A673 (cell line): ENCODE data around the gene MED10. TPM values are rescaled to one million over a fixed set of nuclear protein-coding genes. Genes with fewer than 3 reads are reported as not detected.

Experiments used
- BruUV-seq: library from RNA; stranded (reverse); fragments of 400-500 nt; replicated peaks from 2 replicates; lab custom pipeline; 2021; lab: Mats Ljungman, UMichigan
- CTCF ChIA-PET: fragments of 300-600 bp; sonication (Branson Sonifier 250); formaldehyde crosslinking; loops from one replicate; lab custom pipeline; 2022; ENCODE audit warnings: antibody characterized with exemption; lab: Charles Lee
- POLR2A ChIA-PET: fragments of 300-600 bp; sonication (Branson Sonifier 250); formaldehyde crosslinking; loops from one replicate; lab custom pipeline; 2022; ENCODE audit warnings: antibody characterized with exemption; ENCODE audit not compliant: low non-redundant PET; lab: Charles Lee
- DNase-seq: peaks from one replicate; pipeline ENCODE4 v3.0.0-alpha.2; 2015; ENCODE audit warnings: low spot score
- H3K27ac ChIP-seq: fragments of 200-600 bp; sonication (generic); 2 replicates; pipeline ENCODE4 v1.5.1; 2016; ENCODE audit warnings: mixed run types, low read depth, mild to moderate bottlenecking, mixed read lengths, antibody characterized with exemption, low read length; ENCODE audit not compliant: poor library complexity, severe bottlenecking
- H3K27me3 ChIP-seq: fragments of 200-600 bp; sonication (generic); replicated peaks from 2 replicates; pipeline ENCODE4 v1.6.1; 2017; ENCODE audit warnings: mixed run types, low read depth, mild to moderate bottlenecking, mixed read lengths, antibody characterized with exemption, low read length; ENCODE audit not compliant: insufficient read depth, poor library complexity
- H3K36me3 ChIP-seq: fragments of 200-600 bp; sonication (generic); 2 replicates; pipeline ENCODE4 v1.6.1; 2016; ENCODE audit warnings: mixed run types, mild to moderate bottlenecking, mixed read lengths, antibody characterized with exemption, low read length; ENCODE audit not compliant: insufficient read depth, poor library complexity, severe bottlenecking
- H3K4me1 ChIP-seq: fragments of 200-600 bp; sonication (generic); 2 replicates; pipeline ENCODE4 v1.6.1; 2017; ENCODE audit warnings: mixed run types, mild to moderate bottlenecking, mixed read lengths, antibody characterized with exemption, low read length; ENCODE audit not compliant: insufficient read depth, poor library complexity, severe bottlenecking
- H3K4me3 ChIP-seq: fragments of 200-600 bp; sonication (generic); 2 replicates; pipeline ENCODE4 v1.5.1; 2016; ENCODE audit warnings: low read depth, mixed run types, mild to moderate bottlenecking, mixed read lengths, low read length; ENCODE audit not compliant: poor library complexity, severe bottlenecking
- H3K9me3 ChIP-seq: fragments of 200-600 bp; sonication (generic); 2 replicates; pipeline ENCODE4 v1.6.1; 2016; ENCODE audit warnings: mixed run types, low read depth, mild to moderate bottlenecking, mixed read lengths, antibody characterized with exemption, low read length; ENCODE audit not compliant: poor library complexity, severe bottlenecking
- CTCF ChIP-seq: fragments of 300-800, 200-600 bp; sonication (generic); conservative IDR thresholded peaks from 2 replicates; pipeline ENCODE4 v1.5.1; 2017; ENCODE audit warnings: low read depth, mild to moderate bottlenecking, antibody characterized with exemption, low read length, moderate library complexity, mixed read lengths
- EZH2 ChIP-seq: fragments of 200-600 bp; sonication (generic); IDR thresholded peaks from 2 replicates; pipeline ENCODE4 v1.6.1; 2017; ENCODE audit warnings: borderline replicate concordance, low read depth, mild to moderate bottlenecking, mixed read lengths, antibody characterized with exemption, low read length; ENCODE audit not compliant: poor library complexity, severe bottlenecking
- intact Hi-C: fragments of 100-400 bp; cut with micrococcal nuclease; formaldehyde crosslinking; loops from one replicate; pipeline ENCODE4 v1.10.0; 2022; ENCODE audit not compliant: unreplicated experiment
- total RNA-seq: library from RNA; stranded (reverse); gene quantifications from 2 replicates; pipeline ENCODE4 v1.2.3, GENCODE V29; 2021

The MED10 gene
- total RNA-seq, 1 experiment from 2014 or later = 59.9 TPM

GRCh38 chr5:6408260-6408596 is 29.9 kb upstream of the MED10 start:
- POLR2A ChIA-PET = no interaction called here
- Histone ChIP-seq H3K4me3 (no peak overlapping the region), H3K27me3 (no peaks in the 10 kb centered on the region), H3K27ac (no peak overlapping the region), H3K36me3 (no peaks in the 10 kb centered on the region), H3K9me3 (no peaks in the 10 kb centered on the region), H3K4me1 (peaks cover 7% of the 10 kb centered on the region)
- intact Hi-C loops = no loop called here
- BruUV-seq = no TSS peak
- no peak for DNase-seq
- CTCF ChIA-PET = no interaction called here
- TF ChIP-seq EZH2 = no peak
- no peak for TF ChIP-seq CTCF

GRCh38 chr5:6407558-6408259 is 29.4 kb upstream of the MED10 start:
- no TSS peak for BruUV-seq
- ChIA-PET CTCF (no interaction called here), POLR2A (no interaction called here)
- no peaks in the 10 kb centered on the region for H3K36me3 ChIP-seq
- TF ChIP-seq EZH2 = no peak
- TF ChIP-seq CTCF = no peak
- H3K27me3 ChIP-seq = peaks cover 3% of the 10 kb centered on the region
- peaks cover 7% of the 10 kb centered on the region for H3K4me1 ChIP-seq
- no peak overlapping the region for H3K27ac ChIP-seq
- H3K4me3 ChIP-seq = no peak overlapping the region
- no peak for DNase-seq
- intact Hi-C loops = no loop called here
- H3K9me3 ChIP-seq = no peaks in the 10 kb centered on the region

- peaks cover 9% of the 10 kb centered on the region for H3K27me3 ChIP-seq
- peaks cover 1% of the 10 kb centered on the region for H3K4me1 ChIP-seq
- H3K27ac ChIP-seq = no peak overlapping the region
- BruUV-seq = no TSS peak
- no peak for DNase-seq
- intact Hi-C loops = no loop called here
- no peak for TF ChIP-seq CTCF
- no peak for TF ChIP-seq EZH2
- no peaks in the 10 kb centered on the region for H3K36me3 ChIP-seq
- no peak overlapping the region for H3K4me3 ChIP-seq
- ChIA-PET CTCF (no interaction called here), POLR2A (no interaction called here)
- H3K9me3 ChIP-seq = no peaks in the 10 kb centered on the region
Measured at GRCh38 chr5:6405591-6405990, 27.2 kb upstream of the MED10 start.
